Mucosa of gallbladder (tissue), 1 donor: Measurements from ENCODE around the gene ADAM29. TPM values are rescaled to one million over a fixed set of nuclear protein-coding genes. Genes with fewer than 3 reads are reported as not detected.

Experiments
- DNase-seq: peaks from one replicate; pipeline ENCODE4 v3.0.0-alpha.2; 2020; ENCODE audit warnings: low spot score
- total RNA-seq: library from RNA; stranded (reverse); gene quantifications from one replicate; pipeline ENCODE4 v1.2.1, GENCODE V29; 2021
- donor health status: DM: no; HTN: no; CAD: no.

ADAM29 gene
- not detected for total RNA-seq

DNA sequence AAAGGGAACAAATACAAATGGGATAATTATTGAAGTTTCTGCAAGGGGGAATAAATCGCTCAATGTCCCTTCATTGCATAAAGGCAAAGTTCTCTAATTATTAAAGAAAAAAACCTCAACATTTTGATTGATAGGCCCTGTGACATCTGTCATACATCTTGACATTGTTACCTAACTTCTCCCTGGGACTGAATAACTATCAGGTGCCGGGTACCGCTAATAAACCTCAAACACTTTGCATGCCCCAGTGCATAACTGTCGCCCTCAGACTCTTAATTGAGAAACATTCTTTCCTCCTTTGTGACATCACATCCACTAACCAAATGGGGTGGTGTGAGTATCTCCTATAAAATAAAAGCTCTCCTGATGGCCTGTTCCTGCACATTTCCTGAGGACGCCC lies at the start of gene ADAM29:
Gene ADAM29, plus strand, starts transcription at position 301 of the 400 bp plus-strand sequence. CDS start 57,168 bp downstream, outside the sequence.
- no peak for DNase-seq

DNA sequence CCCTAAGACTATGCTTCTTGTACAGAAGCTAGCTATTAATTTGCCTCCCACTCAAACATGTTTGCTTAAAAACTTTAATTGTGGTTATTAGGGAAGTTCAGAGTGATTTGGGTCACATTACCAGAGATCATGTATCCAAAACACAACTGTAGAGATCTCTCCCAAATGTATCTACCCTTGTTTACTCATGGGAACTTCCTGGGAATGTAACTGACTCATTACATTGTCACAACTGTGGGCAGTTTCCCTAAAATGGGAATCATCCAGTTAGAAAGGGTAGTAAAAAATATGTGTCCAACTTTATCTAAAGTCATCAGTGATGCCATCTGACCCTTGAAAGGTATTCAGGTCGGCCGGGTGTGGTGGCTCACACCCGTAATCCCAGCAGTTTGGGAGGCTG lies 48.8 kb upstream of the ADAM29 start:
- DNase-seq, result no peak

DNA sequence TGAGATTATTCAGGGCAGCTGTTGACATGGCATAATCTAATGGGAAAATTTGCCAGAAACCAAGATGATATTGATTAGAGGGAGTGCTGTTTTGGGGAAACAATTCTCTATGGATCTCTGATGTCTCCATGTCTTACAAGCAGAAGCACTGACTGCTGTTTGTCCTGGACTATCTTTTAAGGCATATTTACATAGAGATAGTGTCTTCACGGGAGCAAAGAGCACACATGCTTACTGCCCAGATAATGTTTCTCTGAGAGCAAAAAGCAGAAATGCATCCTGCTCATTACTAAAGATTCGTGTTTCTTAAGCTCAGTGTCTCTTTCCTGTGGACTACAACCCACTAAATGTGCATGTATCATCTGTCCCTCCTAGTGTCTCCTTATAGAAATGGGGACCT lies 47.8 kb upstream of the ADAM29 start:
- DNase-seq, result no peak

GRCh38 chr4:174871407-174871806 lies 46.8 kb upstream of the ADAM29 start:
- DNase-seq, result no peak

- peak; percentile 47 for DNase-seq
Observed at GRCh38 chr4:174873146-174873545, 45.0 kb upstream of the ADAM29 start.

DNA sequence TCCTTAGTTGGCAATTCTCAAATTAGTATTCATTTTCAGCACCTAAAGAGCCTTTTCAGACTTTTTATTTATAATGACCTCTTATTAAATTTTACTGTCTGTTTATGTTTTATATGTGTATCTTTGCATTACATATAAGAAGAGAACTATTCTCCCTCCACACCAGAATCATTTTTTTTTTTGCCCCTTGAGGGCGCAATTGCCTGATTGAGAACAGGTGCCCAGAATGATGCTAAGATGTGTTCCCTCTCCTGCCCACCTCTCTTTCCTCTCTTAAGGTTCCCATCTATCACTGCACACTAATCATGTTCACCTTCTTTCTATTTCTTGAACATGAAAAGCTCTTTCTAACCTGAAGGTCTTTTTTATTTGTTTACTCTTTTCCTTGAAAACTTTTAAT lies 44.2 kb upstream of the ADAM29 start:
- DNase-seq, result no peak

- no peak for DNase-seq
Observed at GRCh38 chr4:174874898-174875297, 43.3 kb upstream of the ADAM29 start.

DNA sequence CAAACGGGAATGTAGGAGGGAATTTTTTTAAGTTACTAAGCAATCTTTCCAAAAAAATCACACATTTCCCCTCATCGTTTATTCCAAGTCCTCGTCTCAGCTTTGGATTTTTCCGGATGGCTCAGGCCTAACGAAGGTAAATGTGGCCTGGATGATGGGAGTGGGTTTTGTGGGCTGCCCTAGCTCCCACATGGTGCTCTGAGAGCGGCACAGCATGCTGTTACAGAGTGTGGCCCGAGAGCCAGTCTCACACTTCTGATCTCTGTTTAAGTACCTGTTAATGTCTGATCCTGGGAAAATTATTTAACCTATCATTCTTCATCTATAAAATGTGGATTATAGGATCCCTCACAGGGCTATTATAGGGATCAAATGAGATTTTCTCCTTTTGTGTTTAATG lies 38.2 kb upstream of the ADAM29 start:
- DNase-seq, result no peak

- no peak for DNase-seq
Observed at GRCh38 chr4:174882317-174882992, 35.7 kb upstream of the ADAM29 start.

DNA sequence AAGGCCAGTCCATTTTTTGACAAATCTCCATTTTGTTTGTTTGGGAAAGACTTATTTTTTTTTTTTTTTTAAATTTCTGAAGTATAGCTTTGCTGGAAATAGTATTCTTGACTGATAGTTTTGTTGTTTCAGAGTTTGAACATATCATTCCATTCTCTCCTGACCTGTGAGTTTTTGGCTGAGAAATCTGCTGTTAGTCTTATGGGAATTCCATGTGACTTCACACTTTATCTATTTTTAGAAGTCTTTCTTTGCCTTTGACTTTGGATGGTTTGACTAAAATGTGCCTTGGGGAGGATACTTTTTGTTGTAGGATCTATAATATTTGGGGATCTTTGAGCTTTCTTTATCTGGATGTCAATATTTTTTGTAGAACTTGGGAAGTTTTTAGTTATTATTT lies 10.7 kb upstream of the ADAM29 start:
- no peak for DNase-seq

DNA sequence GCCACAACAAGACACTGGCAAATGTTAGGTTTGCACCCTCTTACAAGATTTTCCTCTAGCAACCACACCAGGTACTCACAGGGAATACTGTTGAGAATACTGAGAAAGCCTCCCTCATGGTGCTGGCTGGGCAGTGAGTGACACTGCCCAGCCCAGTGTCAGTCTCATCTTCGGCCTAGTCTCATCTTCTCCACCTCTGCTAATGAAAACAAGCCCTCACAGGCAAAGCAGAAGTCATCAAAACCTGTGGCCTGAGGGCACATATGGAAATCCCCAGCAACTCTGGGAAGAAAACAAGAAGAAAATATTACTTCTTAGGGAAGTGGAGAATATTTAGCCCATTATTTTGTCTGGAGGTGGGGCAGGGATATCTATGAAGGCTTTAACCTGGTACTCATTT lies 7.9 kb upstream of the ADAM29 start:
- DNase-seq, result no peak

GRCh38 chr4:174912919-174913543 lies 5.1 kb upstream of the ADAM29 start:
- DNase-seq, result no peak

DNA sequence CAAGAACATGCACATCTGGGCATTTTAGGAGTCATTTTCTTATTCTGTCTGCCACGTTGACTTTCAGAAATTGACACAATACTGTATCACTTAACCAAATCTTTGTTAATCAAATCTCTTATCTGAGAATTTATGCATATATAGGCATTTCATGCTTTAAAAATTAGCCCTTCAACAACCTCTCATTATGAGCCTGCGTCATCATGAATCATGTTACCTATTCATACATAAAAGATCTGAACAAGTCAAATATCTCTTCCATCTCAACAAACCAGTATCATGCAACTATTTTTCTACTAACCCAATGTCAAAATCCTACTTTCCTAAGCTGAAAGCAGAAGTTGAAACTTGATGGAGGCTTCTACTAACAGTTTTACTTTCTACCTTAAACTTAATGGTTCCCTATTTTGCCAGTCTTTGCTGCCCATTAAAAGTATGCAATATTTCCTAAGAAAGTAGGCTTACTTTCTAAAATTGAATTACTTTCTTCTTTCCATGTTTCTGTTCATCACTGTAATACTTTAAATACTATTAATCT lies 1.8 kb downstream of the ADAM29 start:
- no peak for DNase-seq

DNA sequence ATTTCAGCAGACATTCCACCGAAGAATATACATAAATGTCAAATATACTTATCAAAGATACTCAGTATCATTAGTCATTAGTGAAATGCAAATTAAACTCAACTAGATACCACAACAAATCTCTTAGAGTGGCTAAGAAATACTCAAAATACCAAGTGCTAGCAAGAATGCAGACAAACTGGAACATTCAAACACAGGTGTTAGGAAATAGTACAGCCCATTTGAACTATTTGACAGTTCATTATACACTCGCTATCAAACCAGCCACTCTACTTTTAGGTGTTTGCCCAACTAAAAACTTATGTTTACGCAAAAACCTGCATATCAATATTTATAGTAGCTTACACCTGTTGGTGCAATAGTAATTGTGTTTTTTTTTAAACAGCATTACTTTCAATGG lies 8.8 kb downstream of the ADAM29 start:
- DNase-seq, result no peak

GRCh38 chr4:174928174-174928573 lies 10.0 kb downstream of the ADAM29 start:
- DNase-seq, result no peak

- DNase-seq, result no peak
Observed at GRCh38 chr4:174928575-174929253, 10.6 kb downstream of the ADAM29 start.

DNA sequence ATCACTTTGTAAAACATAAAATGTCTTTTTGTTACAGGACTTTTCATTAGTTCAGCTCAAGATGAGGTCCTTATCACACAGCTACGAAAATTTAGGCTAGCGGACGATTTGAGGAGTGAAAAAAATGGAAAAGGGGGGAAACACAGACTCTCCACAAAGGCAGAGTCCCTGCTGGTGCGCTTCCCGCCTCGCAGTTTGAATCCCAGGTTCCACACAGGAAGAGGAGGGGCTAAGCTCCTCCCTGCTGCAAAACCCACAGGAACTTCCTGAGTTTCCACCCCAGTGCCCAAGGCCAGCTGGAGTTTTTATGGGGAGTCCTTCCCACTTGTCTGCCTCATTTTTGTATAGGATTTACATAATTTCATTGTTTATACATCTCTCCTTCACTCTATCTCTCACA lies 11.2 kb downstream of the ADAM29 start:
- no peak for DNase-seq

- DNase-seq, result no peak
Observed at GRCh38 chr4:174930895-174931294, 12.7 kb downstream of the ADAM29 start.

DNA sequence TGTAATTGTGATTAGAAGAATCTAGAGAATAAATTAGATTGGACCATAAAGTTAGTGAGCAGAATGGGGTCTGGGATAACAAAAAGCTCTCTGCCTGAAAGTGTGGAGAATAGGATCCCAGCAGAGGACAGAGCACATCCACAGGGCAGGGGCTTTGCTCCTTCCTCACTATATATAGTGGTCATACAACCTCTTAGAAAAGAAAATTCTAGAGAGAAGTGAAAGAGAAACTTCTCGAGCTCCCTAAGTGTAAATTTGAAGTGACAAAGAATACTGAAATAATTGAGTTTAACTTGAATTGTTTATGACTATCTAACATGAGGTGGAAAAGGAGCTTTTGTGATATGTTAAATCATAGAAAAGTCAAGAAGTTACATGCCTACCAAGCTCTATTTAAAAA lies 14.9 kb downstream of the ADAM29 start:
- DNase-seq, result no peak

DNA sequence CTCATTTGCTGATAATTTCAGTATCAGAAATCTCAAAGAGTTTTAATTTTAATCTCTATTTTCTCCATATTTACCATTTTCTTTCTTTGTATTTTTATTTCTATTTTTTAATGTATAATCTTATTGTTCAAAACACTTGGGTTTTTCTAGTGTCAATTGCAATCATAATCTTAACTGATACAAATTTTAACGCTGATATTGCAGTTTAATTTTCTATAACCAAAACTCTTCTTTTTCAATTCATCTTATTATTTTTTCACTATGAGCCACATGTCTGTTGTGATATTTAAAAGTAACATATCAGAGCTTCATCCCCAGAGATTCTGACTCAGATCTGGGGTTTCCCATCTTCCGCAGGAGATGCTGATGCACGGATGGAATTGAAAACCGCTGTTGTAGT lies 16.2 kb downstream of the ADAM29 start:
- no peak for DNase-seq

DNA sequence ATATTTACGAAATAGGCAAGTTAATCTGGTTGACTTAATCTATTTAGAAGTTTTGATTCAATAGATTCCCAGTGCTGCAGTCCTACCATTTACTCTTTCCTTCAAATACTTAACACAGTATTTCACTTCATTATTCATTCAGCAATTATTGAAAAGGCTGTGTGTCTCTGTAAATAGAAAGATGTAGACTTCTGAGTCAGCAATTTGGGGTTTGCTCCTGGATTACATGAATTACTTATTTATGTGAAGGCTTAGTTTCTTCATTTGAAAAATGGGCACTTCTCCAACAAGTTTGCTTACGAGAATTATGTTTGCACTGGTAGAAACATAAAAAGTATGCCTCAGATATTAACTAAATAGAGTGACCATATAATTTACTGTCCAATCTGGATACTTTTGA lies 17.4 kb downstream of the ADAM29 start:
- no peak for DNase-seq

- DNase-seq, result no peak
Observed at GRCh38 chr4:174940002-174940401, 21.8 kb downstream of the ADAM29 start.

- DNase-seq, result no peak
Observed at GRCh38 chr4:174946246-174946645, 28.1 kb downstream of the ADAM29 start.
